GM21526 (cell line): ENCODE results near the gene CHKA.

ENCODE experiments used
- ATAC-seq: cut with Tn5 transposase; IDR thresholded peaks from one replicate; pipeline ENCODE4 v1.9.1; 2021; ENCODE audit warnings: moderate library complexity; ENCODE audit not compliant: unreplicated experiment, low FRiP score

Gene CHKA

GRCh38 chr11:68016904-68017817 is 104.0 kb downstream of the CHKA start:
- no peak for ATAC-seq

DNA sequence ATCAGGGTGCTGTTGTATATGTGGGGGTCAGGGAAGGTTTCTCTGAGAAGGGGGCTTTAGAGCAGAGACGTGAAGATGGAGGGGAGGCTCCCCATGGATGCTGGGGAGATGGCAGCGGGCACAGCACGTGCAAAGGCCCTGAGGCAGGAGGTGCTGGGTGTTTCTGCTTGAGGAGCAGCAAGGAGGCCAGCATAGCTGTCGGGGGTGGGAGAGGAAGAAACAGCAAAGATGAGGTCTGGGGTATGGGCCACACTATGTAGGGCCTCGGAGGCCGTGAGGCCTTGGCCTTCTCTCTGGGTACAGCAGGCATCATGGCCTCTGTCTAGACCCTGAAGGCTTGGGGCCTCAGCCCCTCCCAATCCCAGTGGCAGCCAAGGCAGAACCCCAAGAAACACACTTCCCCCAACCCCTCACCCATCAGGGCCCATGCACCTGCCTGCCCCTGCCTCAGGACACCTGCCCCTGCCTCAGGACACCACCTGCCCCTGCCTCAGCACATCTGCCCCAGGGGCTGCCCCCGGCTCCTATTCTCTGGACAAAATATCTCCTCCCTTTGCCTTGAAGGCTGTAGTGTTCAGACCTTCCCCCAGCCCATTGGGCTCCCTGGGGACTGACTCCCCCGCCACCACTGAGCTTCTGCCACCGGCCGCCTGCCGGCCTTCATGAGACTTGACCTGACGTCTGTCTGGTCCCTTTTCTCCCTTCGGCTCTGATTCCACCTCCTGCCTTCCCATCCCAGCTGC is 104.9 kb downstream of the CHKA start:
- no peak for ATAC-seq

DNA sequence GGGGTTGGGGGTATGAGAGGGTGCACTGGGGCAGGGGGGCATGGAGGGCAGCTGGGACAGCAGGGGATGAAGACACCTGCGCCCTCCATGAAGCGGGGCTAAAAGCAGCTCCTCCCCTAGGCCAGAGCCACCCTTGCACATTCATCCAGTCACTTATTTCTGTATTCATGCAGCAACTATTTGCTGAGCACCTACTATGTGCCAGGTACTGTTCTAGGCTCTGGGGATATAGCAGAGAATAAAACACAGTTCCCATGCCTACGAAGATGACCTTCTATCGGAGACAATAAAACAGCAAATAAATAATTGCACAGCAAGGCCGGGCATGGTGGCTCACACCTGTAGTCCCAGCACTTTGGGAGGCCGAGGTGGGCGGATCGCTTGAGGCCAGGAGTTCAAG is 105.7 kb downstream of the CHKA start:
- ATAC-seq, result no peak

DNA sequence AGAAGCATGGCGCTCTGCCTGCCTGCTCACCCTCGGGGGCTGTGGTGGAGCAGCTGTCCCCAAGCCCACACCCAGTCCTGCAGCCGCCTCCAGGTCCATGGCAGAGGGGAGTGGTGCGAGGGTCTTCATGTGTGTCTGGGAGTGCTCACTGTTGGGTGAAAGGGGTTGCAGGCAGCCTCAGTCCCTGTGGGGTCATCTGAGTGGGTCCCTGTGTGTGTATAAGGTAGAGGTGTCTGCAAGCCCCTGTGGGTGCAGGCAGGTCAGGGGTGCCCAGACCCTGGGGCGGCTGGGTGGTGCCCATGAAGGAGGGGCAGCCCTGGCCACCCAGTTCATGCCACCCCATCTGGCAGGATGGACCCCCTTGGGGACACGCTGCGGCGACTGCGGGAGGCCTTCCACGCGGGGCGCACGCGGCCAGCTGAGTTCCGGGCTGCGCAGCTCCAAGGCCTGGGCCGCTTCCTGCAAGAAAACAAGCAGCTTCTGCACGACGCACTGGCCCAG is 106.2 kb downstream of the CHKA start:
- ATAC-seq, result no peak

DNA sequence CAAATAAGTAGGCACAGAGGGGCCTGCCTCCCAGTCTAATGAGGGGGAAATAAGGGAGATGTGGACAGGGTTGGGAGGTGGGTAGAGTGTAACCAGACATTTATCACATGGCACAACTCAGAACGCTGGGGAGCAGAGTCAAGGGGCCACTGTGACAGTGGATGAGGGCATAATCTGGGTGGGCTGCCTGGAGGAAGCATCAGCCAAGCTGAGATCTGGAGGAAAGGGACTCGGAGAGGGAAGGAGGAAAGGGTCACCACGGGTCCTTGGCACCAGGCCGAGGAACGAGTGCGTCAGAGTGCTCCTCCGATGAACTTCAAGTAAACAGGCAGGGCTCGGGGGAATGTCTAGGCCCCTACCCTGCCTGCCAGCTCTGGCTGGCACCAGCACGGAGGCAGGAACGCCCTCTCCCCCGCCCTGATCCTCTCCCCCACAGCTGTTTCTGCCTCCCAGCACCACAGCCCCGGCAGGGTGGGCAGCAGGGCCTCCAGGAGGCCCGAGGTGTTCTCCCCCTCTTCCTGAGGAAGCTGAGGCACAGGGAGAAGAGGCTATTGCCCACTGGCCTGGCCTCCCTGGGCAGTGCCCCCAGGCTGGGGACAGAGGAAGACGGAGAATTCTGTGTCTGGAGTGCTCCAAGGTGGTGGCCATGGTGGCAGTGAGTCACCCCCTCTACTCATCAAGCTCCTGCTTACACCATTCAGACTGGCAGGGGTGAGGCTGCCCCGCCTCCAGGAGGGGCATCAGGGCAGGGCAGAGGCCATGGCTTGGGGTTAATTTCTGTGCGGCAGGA is 106.8 kb downstream of the CHKA start:
- ATAC-seq, result no peak

GRCh38 chr11:68013611-68014156 is 107.5 kb downstream of the CHKA start:
- ATAC-seq, result no peak

DNA sequence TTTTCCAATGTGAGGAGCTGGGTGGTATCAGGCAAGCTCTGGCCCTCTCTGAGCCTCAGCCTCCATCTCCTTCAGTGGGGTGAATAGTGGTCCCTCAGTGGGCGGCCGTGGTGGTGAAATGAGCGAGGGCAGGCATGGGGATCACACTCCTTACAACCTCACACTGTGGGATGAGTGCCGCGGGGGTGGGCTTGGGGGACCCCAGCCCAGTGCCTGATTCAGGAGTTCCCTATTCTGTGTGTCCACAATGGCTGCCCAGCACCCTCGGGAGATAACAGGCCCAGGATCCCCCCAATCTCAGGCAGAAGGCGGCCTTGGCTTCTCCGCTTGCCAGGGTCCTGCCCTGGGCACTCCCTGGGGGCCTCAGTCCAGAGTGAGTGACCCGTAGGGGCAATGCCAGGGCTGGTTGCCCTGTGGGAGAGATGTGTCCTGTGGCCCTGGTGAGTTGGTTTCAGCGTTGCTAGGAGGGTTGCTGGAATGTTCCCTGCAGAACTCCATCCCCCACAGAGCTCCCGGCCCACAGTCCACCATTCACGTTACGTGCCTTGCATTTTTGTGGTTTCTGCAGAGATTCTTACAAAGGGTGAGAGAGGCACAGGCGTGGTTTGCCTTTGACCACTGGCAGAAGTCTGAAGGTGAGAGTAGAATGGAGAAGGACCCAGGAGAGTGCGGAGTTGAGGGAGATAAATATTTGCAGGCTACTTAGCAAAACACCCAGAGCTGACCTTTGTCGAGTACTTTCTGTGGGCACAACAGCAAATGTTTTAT is 108.2 kb downstream of the CHKA start:
- ATAC-seq, result no peak

- no peak for ATAC-seq
These were observed 108.9 kb downstream of the CHKA start for GRCh38 chr11:68012044-68012842.

DNA sequence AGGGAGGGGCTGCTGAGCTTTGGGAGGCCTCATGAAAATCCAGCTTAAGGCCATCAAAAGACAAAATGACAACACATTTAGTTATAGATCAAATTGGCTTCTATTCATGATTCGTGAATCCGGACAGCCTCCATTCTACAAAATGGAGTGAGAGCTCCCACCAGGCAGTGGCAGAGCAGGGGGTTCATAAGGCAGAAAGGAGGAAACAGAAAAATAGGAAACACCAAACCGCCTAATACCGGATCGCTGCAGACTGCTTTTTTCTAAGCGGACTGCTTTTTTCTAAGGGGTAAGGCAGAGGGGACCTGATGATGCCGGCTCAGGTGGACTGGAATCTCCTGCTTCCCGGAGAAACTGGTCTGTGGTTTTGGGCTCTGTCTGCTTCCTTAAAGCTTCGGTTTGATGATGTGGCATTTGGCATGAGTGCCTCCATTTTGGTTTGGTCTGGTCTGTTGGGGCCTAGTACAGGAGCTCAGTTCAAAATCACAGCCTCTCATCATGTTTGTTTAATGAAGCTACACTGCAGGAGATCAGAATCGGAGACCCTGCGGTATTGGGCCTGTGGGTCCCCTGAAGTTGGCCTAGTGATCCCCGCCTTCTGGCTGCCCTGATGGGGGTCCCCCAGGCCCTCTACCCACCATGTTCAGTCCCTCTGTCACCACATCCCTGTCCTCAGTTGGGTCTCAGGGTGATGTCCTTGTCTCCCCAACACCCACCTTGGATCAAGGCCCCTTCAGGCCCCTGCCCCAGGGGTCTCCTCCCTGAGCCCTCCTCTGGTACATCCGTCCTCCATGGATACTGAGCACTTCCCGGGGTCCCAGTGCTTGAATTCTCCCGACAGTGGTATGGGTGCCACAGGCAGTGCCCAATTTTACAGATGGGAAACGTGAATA is 109.9 kb downstream of the CHKA start:
- ATAC-seq, result no peak

- ATAC-seq, result no peak
These were observed 110.8 kb downstream of the CHKA start, which contains the start of gene ALDH3B1 for GRCh38 chr11:68010090-68011041. TSS of gene ALDH3B1 (plus strand) at chr11:68010327. CDS start at chr11:68015298, 4,971 bp downstream.

DNA sequence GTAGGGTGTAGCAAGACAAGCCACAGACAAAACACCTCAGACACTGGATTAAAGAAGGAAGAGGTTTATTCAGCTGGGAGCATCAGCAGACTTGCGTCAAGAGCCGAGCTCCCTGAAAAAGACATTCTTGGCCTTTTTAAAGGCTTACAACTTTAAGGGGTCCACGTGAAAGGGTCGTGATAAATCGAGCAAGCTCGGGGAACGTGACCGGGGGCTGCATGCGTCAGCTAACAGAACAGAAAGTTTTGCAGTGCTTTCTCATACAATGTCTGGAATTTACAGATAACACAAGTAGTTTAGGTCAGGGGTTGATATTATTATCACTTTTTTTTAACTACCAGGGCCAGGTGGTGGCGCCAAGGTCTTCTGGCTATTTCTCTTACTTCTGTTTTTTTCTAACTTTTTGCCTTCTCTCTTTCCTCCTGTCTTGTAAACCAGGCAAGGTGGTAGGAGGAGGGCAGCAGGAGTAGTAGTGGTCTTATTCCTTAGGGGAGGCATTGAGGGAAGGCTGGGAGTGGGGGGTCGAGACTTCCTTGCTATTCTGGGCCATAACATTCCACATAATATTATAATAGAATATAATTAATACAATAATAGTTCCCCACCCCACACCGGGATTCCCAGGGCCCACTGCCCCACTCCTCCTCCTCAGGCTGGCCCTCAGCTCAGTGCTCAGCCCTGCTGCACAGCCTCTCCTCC is 111.6 kb downstream of the CHKA start:
- ATAC-seq, result no peak

DNA sequence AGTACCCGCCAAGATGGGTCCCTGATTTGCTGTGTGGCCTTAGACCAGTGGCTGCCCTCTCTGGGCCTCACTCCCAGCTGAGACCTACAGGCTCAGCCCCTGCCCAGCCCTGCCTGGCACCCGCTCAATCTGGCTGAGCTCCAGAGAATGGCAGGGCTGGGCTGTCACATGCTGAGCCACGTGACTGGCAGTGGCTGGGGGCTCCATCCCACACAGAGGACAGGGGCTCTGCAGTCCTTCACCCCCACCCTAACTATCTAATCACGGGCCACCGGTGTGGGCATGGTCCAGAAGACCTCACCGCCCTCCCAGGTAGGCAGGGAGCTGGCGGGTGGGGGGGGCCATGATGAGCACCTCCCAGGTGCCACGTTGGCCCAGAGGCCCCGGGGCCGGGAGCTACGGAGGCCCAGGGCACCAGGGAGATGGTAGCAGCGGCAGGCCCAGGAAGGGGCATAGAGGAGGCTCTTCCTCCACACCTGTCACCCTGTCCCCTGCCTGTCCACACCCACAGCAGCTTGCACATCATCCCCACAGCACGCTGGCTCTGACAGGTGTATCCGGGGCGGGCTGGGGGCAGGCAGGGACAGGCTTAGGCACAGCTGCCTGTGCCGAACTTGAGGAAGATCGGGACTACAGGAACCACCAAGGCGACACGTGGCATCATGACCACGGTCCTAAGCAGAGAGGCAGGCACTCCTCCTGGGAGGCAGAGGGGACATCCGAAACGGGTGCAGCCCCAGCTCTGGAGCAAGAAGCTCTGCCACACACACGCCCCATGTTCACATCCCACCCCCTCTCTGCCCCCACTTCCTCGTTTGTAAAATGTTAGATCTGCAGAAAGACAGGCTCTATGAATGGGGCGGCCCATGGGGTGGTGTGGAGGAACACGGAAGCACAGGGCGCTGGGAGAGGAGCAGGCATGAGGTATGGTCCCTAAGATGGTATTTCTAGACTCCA is 112.5 kb downstream of the CHKA start:
- ATAC-seq, result no peak

DNA sequence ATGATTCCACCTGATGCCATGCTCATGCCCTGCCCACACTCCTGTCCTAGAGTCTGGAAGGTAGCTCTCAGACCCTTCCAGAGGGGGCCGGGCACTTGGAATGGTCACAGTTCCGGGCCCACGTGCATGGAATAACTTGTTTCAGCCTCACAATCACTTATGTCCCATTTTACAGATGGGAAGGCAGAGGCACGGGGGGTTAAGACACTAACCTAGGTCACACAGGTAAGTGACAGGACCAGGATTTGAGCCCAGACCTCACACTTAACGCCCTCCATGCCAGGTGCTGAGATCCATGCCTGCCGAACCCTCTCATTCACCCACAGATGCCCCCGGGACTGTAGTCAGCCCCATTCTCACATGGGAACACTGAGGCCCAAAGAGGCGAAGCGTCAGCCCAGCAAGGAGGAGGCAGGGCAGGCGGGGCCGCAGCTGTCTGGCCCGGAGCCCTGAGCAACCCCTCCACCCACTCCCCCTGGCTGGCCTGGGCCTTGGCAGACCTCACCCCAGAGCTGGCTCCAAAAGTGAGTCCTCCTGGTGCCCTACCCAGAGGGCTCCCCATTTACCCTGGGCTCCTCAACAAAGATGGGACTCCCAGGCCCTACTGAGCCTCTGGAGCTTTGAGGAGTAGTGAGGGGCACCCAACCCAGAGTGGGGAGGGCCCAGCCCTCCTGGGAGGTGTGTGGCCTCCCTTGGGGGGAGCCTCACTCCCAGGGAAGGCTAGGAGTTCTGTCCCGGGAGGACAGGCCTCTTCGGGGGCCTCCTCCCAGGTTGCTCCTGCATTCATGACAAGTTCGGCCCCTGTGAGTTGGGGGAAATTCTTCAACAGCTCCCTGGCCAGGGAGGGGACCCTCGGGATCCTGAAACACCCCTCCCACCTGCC is 113.4 kb downstream of the CHKA start:
- no peak for ATAC-seq

DNA sequence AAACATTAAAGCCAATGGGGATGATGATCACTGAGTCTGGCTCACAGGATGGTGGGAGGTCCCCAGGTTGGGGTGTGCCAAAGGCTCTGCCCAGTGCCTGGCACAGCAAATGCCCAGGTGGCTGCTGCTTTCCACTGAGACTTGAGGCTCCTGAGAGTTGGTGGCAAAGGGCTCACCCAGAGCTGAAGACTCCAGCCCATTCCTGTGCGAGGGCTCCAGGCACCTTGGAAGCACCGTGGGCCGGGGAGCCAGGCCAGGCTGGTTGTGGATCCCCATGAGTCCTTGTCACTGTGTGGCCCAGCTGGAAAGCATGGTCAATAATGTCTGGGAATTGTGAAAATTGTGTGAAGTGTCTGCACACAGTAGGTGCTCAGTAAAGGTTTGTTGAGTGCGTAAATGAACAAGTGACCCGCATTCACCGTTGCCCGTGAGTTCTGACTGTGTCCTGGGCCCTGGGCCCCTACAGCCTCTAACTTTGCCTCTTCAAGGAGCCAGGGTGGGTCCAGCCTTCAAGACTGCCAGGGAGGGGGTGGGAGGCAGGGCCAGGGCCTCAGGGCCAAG is 114.5 kb downstream of the CHKA start:
- ATAC-seq, result no peak
